GM21390 (cell line): ENCODE data around the gene SLC1A7.

Experiments used
- ATAC-seq: cut with Tn5 transposase; IDR thresholded peaks from one replicate; pipeline ENCODE4 v1.9.1; 2021; ENCODE audit not compliant: unreplicated experiment

The SLC1A7 gene

GRCh38 chr1:53078333-53079101 is 63.9 kb downstream of the SLC1A7 start:
- ATAC-seq, result no peak

- no peak for ATAC-seq
These were observed 64.9 kb downstream of the SLC1A7 start for GRCh38 chr1:53077599-53077965.

GRCh38 chr1:53076721-53077598 is 65.5 kb downstream of the SLC1A7 start:
- ATAC-seq, result no peak

GRCh38 chr1:53076165-53076564 is 66.3 kb downstream of the SLC1A7 start:
- ATAC-seq, result no peak

- no peak for ATAC-seq
These were observed 66.7 kb downstream of the SLC1A7 start for GRCh38 chr1:53075761-53076163.

GRCh38 chr1:53075206-53075605 is 67.2 kb downstream of the SLC1A7 start:
- ATAC-seq, result no peak

- no peak for ATAC-seq
These were observed 67.9 kb downstream of the SLC1A7 start for GRCh38 chr1:53074313-53075154.

- ATAC-seq, result no peak
These were observed 68.5 kb downstream of the SLC1A7 start for GRCh38 chr1:53073868-53074311.

- ATAC-seq, result no peak
These were observed 69.2 kb downstream of the SLC1A7 start for GRCh38 chr1:53073287-53073686.

GRCh38 chr1:53071915-53072314 is 70.5 kb downstream of the SLC1A7 start:
- no peak for ATAC-seq

- ATAC-seq, result no peak
These were observed 71.1 kb downstream of the SLC1A7 start for GRCh38 chr1:53071167-53071865.

- ATAC-seq, result no peak
These were observed 71.8 kb downstream of the SLC1A7 start for GRCh38 chr1:53070621-53071020.

GRCh38 chr1:53069663-53070327 is 72.6 kb downstream of the SLC1A7 start:
- no peak for ATAC-seq

GRCh38 chr1:53069265-53069662 is 73.2 kb downstream of the SLC1A7 start:
- ATAC-seq, result no peak

- ATAC-seq, result no peak
These were observed 73.9 kb downstream of the SLC1A7 start for GRCh38 chr1:53068314-53069099.

- no peak for ATAC-seq
These were observed 74.6 kb downstream of the SLC1A7 start for GRCh38 chr1:53067886-53068285.

- ATAC-seq, result no peak
These were observed 75.3 kb downstream of the SLC1A7 start for GRCh38 chr1:53066891-53067738.

- no peak for ATAC-seq
These were observed 76.0 kb downstream of the SLC1A7 start for GRCh38 chr1:53066488-53066887.
